Dermis blood vessel endothelial cell (primary cell): ENCODE data around the gene HS3ST3B1. TPM values are rescaled to one million over a fixed set of nuclear protein-coding genes. Genes with fewer than 3 reads are reported as not detected.

Source experiments
- DNase-seq: peaks from one replicate; pipeline ENCODE4 v3.0.0; 2010
- total RNA-seq: library from RNA; depleted of rRNA; stranded (reverse); fragments of >200 nt; gene quantifications from 2 replicates; pipeline ENCODE4 v1.2.3, GENCODE V29; 2014

The HS3ST3B1 gene
- total RNA-seq, 1 donor from 2014 or later: 1.4 TPM

DNA sequence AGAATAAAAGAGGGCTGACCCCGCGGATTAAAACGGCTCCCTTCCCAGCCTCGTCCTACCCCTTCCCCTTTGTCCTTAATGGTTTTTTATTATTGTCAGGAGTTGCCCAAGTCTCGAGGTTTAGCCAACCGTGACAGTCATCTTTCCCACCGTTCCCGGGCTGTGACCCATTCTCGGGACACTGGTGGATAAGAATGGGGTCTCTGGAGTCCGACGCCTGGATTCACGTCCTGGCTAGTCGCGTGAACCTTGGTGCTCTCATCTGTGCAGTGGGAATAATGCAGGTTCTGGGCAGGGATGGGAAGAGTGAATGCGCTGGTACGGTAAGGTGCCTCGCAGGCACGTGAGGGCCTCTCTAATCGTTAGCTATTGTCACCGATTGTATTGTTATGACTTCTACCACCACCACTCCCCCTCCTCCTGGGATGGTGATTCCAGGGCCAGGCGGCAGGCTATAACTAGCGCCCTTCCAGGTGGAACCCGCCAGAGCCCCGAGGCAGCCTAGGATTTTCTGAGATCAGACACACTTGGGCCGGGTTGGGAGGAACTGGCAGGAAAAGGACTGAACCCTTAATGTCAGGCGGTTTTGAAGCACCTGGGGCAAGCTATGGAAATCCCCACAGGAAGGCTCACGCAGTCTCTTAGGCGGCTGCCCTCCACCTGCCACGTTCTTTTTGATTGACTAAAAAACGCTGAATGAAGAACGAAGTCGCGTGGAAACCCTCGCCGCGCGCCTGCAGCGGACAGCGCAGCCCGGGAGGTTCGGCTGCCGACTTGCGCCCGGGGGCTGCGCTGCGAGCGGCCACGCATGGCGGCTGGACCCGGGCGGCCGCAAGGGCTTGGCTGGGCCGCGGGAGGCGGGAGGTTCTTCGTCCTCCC lies 2.7 kb downstream of the HS3ST3B1 start:
- no peak for DNase-seq

DNA sequence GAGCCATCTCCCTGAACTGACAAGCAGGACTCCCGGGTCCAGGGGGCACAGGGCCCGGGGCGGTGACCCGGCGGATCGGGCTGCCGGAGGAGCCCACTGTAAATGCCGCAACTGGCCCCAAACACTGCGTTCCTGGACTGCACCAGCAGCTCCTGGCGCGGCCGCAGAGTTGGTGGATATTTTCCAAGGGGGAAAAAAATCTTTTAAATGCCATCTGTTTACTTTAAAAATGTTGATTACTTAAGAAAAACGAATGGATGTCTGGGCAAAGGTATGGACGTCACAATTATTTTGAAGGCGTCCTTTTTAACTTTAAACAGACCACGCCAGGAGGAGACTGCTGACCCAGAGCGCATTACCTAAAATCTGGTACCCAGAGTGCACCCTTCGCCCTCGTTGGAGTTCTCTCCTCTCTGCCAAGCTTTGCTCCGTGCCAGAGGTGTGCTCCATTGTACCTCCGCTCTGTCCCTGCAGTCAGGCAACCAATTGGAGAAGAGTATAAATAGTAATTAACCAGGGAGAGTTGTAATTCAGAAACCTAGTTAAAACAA lies 3.4 kb downstream of the HS3ST3B1 start:
- DNase-seq: no peak

DNA sequence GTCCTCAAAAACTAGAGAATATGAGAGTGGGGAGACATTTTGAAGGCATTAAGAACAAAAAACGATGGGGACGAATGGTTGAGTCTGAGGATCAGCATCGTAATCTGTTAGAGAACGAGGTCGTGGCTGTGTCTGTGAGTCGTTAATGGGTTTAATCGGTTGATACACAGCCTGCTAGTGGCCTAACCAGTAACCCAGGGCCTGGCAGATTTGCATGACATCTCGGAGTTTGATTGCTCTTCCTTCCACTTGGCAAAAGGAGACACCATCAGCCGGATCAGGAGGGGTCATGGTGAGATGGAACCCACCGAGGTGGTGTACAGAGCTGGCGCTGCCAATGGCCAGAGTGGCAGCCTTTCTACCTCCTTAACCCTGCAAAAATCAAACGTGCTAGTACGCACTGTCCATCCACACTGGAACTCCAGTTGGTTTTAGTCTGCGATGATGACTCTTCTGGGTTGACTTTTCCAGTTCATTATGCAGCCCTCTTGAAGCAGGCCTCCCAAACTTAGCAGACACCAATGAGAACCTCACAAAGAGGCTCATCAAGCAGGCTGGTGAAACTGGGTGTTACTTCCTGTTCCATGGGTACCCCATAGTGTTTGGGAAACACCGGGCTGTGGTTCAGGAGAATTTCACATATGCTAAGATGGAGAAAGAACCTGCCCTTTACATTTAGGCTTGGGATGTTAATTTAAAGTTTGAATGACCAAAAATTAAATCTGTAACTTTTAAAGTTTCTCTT lies 4.1 kb downstream of the HS3ST3B1 start:
- no peak for DNase-seq

DNA sequence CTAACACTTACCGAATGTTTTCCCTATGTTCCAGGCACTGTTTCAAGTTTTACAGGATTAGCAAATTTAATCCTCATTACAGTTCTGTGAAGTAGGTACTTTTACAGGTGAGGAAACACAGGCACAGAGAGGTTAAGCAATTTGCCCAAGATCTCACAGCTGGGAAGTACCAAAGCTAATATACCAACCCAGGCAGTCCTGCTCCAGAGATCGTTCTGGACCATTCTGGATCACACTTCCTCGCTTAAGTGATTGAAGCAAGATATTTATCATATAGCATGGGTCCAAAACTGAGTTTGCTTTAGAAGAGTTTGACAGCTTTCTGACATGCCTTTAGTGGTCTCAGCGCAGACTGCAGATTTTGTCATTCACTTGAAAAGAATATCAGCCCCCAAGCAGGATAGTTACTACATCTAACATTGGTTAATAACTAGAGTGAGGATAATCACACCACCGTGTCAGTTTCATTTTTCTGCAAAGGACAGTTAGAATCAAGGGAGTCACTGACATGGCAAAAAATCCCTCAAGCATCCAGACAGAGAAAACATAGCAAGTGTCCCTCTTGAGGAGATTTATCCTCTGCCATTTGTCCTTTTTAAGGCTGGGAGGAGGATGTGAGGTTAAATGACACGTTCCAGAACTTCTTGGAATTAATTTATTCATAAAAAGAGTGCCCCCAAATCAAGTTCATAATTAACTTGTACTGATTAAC lies 5.1 kb downstream of the HS3ST3B1 start:
- DNase-seq: no peak

DNA sequence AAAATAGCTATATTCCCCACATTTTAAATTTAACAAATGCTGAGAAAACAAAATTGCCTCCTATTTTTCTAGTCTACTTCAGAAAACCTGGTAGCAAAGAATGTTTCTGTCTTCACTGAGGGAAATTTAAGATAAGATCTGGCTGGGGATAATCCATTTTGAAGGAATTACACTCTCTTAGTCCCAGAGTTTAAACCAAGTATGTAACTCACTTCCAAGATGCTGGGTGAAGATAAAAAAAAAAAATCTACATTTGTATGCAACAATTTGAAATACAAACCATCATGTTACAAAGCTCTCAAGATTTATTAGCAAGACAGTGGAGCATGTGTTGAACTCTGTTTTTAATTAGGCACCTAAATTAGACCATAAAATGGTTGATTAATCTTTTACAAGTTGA lies 5.7 kb downstream of the HS3ST3B1 start:
- DNase-seq: no peak

DNA sequence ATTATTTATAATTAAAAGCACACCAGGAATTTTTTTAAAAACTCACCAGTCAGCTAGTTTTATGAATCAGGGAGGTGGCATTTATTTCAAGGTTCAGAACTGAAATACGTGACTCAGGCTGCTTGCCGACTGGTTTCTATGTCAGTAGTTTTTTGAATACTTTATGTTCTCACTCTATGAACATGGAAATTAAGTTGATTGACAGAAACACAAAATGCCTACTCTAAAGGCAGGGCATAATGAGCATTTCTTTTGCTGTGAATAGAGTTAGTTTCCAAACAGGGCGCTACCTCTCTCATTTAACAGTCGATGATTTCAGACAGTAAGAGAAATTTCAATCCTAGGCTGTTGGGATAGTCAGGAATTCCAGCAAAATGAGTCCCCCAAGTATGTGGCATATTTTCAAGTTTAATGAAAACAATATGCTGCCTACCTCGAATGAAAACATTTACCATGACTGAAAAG lies 6.7 kb downstream of the HS3ST3B1 start:
- no peak for DNase-seq

DNA sequence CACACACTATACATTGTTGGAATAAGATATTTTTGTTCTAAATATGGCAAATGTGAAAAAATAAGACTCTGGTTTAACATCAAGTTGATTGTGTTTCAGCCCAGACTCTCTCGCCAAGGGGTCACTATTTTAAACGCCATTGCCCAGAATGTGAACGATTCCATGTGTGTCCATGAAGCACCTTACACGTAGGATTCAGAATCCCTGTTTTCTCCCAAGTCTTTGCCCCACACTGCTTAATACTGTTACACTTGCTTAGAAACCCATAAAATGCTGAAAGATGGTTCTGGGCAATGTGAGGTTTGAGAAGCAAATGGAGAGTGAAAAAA lies 7.7 kb downstream of the HS3ST3B1 start:
- no peak for DNase-seq

DNA sequence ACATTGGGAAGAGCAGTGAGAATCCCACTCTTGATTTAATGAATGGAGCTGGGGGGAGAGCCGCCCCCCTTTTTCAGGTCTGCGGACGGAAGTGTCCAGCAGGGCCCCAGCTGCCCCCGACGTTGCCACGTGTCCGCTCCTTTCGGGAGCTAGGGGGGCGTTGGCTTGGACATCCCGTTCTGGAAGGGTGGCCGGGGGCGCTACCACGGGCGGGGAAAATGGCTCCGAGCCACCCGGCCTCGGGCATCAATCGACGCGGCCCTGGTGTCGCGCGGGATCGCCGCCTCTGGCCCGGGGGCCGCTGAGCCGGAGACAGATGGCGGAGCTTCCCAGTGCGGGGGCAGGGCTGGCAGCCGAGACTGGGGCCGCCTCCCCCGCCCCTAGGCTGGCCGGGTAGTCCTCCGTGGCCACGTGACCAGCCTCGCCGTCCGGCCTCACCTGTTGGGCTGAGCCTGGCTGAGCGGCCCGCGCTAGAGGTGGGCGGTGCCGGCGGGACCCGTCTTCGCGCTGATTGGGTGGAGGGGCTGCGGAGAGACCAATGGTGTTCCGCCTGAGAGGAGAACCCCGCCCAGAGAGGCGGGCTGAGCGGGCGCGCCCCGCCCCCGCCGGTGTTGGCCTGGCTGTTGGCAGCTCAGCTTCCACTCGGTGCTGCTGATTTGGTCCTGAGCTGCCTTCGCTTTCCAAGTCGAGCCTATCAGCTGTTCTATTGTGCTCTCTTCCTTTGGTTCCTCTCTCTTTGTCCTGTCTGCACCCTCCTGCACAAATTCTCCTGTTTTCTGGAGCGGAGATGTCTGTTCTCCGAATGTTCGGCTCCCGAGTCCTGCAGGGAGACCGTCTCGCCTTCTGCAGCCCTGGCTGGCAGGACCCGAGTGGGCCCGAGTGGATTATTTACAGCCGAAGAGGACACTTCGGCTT lies 8.3 kb downstream of the HS3ST3B1 start:
- DNase-seq: peak; percentile 65

DNA sequence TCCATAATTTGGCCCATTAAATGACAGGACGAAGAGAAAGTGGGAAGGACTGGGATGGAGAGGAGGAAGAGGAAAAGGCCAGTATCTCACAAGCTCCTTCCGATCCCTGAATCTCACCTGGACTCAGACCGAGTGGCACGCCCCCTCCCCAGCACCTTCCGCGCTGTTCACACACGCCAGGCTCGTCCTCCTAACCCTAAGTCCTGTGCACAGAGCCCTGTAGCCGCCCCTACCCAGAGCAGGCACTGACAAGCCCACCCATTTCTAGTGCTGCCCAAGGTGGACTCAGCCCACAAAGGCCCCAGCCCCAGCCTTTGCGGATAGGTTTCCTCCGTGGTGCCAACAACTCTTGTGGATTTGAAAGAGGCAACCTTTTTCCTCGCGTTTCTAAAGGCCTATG lies 9.2 kb downstream of the HS3ST3B1 start:
- no peak for DNase-seq

DNA sequence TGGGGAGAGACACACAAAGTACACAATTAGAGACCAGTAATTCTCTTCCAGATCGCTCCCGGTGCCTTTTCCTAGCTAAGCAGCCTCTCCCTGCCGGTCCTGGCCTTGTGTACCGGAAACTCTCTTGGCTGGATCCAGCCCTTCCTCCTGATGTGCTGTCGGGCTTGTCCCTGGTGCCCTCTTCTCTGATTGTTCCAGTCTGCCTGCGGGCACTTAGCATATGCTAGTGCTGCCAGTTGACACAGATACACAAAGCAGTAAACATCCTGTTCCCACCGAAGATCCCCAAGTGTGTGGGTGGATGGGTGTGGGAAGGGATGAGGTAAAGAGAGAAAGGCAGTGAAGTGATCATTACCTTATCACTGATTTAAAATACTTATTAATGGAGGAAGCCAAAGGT lies 9.7 kb downstream of the HS3ST3B1 start:
- DNase-seq: no peak

DNA sequence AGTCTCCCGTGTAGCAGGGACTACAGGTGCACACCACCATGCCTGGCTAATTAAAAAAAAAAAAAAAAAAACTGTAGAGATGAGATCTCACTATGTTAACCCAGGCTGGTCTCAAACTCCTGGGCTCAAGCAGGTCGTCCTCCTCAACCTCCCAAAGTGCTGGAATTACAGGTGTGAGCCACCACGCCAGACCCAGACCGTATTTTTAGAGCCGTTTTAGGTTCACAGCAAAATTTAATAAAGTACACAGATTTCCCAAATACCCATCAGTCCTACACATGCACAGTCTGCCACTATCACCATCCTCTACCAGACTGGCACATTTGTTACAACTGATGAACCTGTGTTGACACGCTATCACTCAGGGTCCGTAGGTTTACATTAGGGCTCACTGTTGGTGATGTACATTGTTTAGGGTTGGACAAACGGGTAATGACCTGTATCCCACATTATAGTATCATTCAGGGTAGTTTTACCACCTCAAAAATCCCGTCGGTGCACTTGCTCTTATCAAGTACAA lies 10.4 kb downstream of the HS3ST3B1 start:
- no peak for DNase-seq

DNA sequence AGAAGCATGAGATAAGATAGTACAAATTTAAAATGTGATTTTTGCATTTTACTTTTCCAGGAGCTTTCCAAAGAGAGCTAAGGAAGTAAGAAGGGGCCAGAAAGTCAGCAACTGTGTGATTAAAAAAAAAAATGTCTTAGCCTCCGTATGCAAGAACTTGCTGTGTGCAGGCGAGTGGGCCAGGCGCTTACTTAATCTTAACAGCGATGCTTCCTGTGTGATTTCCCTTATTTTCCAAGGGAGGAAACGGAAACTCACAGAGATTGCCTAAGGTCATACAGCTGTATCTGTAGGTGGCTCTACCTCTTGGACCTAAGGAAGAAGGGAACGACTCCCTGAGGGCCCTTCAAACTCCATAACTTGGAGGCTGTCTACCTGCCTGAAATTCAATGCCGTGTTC lies 11.1 kb downstream of the HS3ST3B1 start:
- DNase-seq: no peak

DNA sequence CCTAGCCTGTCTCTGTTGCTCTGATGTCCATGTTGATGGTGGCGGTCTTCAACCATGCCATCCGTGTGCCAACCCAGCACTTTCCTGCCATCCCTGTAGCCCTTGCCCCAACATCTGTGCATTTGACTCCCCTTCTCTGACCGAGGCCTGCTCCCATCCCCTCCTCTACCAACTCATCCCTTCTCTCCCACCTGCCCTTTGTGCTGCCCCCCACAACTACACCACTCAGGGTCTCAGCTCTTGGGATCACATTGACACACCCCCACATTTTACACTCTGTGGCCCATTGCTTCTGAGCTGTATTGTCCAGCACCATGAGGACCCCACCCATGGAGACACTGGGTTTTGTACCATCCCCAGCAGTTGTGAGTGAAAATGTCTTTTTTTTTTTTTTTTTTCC lies 11.6 kb downstream of the HS3ST3B1 start:
- DNase-seq: no peak

DNA sequence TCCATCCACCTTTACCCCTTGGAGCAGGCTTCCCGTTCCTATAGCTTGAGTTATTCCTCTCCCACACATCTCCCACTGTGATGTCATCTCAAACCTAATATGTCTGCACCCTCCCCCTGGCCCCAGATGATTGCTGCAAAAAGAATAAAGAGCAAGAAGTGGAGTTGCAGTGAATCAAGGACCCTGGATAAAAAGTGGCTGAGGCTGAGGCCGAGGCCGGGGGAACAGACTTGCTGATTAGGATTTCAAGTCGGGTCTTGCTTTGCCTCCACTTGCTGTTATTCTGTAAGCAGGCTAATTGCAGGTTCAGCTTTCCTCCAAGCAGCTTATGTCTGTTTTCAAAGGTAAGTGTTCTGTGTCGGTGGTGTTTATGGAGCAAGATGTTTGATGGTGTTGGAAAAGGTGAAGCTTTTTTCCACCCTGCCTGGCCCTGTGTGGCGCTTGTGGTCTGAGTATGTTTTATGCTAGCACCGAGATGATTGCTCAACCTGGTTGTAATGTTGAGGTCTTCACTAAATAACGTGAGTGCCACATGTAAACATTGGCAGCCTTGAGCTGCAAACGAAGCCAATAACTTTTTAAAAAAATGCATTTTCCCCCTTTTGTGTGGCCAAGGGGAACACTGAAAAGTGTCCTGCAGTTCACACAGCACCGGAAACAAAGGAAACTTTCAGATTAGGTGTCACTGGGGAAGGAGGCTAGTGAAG lies 15.4 kb downstream of the HS3ST3B1 start:
- DNase-seq: no peak

DNA sequence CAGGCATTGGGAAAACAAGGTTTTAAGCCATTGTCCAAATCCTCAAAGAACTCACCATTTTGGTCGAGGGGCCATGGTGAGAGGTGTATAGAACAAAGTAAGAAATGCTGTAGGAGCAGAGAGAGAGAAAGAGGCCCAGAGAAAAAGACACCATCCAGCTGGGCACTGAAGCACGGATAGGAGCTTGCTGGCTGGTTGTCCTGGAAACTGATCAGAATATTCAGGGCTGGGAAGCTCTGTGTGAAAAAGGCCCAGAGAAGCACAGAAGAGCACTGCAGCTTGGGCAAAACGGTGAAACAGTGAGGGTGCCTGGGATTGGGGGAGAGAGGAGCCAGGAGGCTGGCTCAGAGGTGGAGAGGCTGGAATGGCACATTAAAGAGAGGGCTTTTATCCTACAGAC lies 16.5 kb downstream of the HS3ST3B1 start:
- DNase-seq: no peak

DNA sequence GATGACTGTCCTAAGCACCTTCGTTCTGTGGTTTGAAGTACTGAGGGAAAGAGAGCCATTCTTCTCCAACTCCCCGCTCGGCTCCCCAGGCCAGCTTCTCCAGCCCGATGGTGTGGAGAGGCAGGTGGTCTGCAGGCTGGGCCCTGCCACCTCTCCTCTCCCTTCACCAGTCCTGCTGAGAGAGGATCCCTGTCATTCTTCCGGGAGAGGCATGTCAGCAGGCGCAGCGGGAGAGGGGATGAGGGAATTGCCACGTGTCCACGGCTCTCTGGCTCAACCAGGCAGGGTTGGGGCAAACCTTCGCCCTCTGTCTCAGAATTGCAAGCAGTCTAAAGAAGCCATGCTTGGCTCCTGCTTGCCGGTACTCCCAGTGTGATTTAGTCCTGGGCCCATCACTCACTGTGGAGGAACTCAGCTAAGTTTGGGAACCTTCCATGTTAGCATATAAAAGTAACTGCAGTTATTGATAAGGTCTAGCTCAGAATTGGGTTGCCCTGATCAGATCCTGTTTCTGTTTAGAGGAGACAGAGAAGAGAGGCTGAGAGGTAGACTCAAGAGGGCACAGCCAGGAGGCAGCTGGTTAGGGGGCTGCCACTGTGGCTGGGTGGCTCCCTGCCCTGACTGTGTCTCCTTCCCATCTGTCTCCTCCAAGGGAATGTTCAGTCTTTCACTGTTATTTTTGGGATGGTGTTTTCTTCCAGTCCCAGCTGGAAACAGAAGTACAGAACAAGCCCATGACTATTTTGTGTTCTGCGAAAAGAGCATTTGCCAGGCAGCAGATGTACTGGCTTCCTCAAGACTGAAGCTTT lies 17.4 kb downstream of the HS3ST3B1 start:
- DNase-seq: no peak

DNA sequence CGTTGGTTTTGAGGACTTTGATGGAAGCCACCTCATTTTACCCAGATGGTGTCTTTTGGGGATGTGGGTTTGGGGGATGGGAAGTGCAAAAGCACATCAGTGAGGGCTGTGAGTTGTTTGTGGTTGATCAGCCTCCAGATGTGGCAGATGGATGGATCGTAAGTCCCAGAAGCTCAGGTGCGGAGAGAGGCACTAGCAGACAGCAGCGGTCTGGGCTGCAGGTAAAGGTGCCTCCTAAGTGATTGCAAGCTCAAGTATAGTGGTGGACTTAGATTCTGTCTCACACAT lies 18.0 kb downstream of the HS3ST3B1 start:
- DNase-seq: no peak

DNA sequence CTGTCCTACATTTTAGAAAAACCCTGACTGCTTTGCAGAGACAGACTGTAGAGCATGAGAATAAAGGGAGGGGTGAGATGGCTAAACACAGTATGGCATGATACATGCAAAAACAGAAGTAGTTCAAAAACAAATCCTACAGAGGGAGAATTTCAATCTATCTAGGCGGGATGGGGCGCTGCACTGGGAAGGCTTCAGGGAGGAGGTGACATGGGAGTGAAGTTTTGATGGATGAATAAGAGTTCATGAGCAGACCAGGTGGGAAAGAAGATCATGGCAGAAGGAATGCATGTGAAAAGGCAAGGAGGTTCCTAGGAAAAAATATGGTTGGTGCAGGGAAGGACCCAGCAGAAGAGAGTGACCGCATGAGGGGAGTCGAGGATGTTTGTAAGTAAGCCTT lies 19.2 kb downstream of the HS3ST3B1 start:
- no peak for DNase-seq

DNA sequence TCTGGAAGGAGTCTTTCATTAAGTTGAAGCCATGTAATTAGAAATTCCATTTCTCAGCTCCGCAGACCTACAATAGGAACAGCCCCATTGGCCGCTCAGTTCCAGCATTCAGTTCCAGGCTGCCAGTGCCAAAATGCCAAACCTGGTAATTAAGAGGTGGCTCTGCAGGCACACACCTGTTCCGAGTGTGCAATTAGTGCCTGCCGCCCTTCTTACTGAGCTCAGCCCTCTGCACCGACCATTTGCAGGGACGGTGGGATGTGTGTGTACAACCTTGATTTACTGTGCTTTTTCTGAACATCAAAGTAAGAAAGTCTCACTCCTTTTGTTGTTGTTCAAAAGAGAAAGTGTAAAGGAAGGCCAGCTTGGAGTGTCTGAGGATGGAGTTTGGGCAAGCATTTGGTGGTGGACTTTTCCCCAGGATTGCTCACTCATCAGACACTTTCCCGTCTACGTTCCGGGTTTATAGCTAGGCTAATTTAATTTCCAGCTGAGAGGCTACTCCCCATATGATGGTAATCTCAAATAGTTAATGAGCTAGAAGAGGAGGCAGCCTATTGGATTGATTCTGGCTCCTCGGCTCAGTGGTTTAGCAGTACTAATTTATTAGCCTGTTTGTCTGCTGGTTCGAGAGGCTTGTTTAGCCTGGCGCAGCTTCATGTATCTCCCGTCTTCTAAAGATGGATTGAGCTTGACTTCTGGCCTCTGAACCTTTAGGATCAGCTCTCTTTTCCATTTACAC lies 20.0 kb downstream of the HS3ST3B1 start:
- DNase-seq: no peak

DNA sequence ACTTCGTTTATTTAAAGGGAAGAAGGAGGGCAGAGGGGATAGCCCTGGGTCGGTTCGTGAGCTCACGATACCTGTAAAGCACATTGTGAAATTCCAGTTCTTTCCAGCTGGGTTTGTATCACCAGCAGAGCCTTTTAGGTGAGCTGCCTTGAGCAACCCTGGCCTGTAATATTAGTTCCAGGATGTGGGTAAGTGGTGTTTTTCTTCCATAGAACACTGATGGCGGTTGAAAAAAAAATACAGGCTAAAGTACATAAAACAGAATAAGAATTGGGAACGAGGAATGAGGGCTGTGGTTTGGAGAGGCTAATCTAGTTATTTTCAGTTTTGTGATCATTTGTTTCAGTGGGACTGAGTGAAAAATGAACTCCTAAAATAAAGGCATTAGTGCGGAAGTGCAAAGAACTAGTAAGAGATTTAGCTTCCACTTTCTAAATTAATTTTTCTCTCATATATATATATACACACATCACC lies 20.6 kb downstream of the HS3ST3B1 start:
- no peak for DNase-seq
